H1 (cell line): ENCODE results near the gene SLC9A2. TPM values are rescaled to one million over a fixed set of nuclear protein-coding genes. Genes with fewer than 3 reads are reported as not detected.

Source experiments
- CTCF ChIA-PET: fragments of 300-600 bp; sonication (Branson Sonifier 250); formaldehyde crosslinking; loops from one replicate; lab custom pipeline; 2021; ENCODE audit not compliant: partially characterized antibody; lab: Charles Lee
- POLR2A ChIA-PET: fragments of 300-600 bp; sonication (Branson Sonifier 250); formaldehyde crosslinking; loops from one replicate; lab custom pipeline; 2021; ENCODE audit warnings: inconsistent platforms; ENCODE audit not compliant: partially characterized antibody; lab: Charles Lee
- DNase-seq, 2 experiments: peaks; one replicate each; pipeline versions ENCODE4 v3.0.0 to v3.0.0-alpha.2; 2010 to 2022; ENCODE audit warnings: low spot score in 2 of 2, low read depth in 1 of 2, mixed read lengths in 1 of 2
- FAIRE-seq: peaks from 2 replicates; lab custom pipeline; 2011; peaks lifted over from hg19 to GRCh38; lab: Jason Lieb, UNC
- H2AFZ ChIP-seq: 2 replicates; pipeline ENCODE4 v1.8.1; 2012; ENCODE audit warnings: low read length, inconsistent platforms
- H2AK5ac ChIP-seq: 2 replicates; pipeline ENCODE4 v1.6.1; 2013; ENCODE audit warnings: low read depth, low read length
- H2BK120ac ChIP-seq: replicated peaks from 2 replicates; pipeline ENCODE3; 2013; ENCODE audit warnings: low read depth, low read length, inconsistent platforms
- H2BK12ac ChIP-seq: 2 replicates; pipeline ENCODE4 v1.6.1; 2013; ENCODE audit warnings: low read depth, low read length
- H2BK15ac ChIP-seq: 2 replicates; pipeline ENCODE4 v1.6.1; 2013; ENCODE audit warnings: low read length
- H2BK20ac ChIP-seq: 2 replicates; pipeline ENCODE4 v1.6.1; 2013; ENCODE audit warnings: low read length
- H2BK5ac ChIP-seq: 2 replicates; pipeline ENCODE4 v1.6.1; 2013; ENCODE audit warnings: low read depth, low read length
- H3K14ac ChIP-seq: 2 replicates; pipeline ENCODE4 v1.6.1; 2013; ENCODE audit warnings: inconsistent platforms; ENCODE audit not compliant: insufficient read length
- H3K18ac ChIP-seq: 2 replicates; pipeline ENCODE4 v1.6.1; 2013; ENCODE audit warnings: low read length; ENCODE audit errors: extremely low read depth
- H3K23ac ChIP-seq: 2 replicates; pipeline ENCODE4 v1.6.1; 2013; ENCODE audit warnings: inconsistent platforms; ENCODE audit not compliant: insufficient read length
- H3K23me2 ChIP-seq: 2 replicates; pipeline ENCODE4 v1.6.1; 2013; ENCODE audit warnings: low read depth, low read length
- H3K27ac ChIP-seq: 2 replicates; pipeline ENCODE4 v1.6.1; 2011; ENCODE audit warnings: low read depth, low read length, inconsistent platforms
- H3K27me3 ChIP-seq, 4 experiments: replicated peaks in 1 of 4; 1 replicate in 1 of 4; 2 replicates in 3 of 4; pipeline versions ENCODE4 v1.6.1 to v1.8.1; 2011 to 2013; ENCODE audit warnings: low read length in 3 of 4, mild to moderate bottlenecking in 3 of 4, inconsistent platforms in 2 of 4, mixed read lengths in 2 of 4, moderate library complexity in 1 of 4; ENCODE audit not compliant: control insufficient read depth in 3 of 4, insufficient read depth in 3 of 4; ENCODE audit errors: extremely low read depth in 1 of 4
- H3K36me3 ChIP-seq, 4 experiments: 2 replicates each; pipeline versions ENCODE4 v1.6.1 to v1.8.1; 2011 to 2013; ENCODE audit warnings: mild to moderate bottlenecking in 4 of 4, low read length in 3 of 4, moderate library complexity in 2 of 4, control low read depth in 1 of 4, inconsistent platforms in 1 of 4; ENCODE audit not compliant: insufficient read depth in 4 of 4, control insufficient read depth in 2 of 4
- H3K4ac ChIP-seq: replicated peaks from 2 replicates; pipeline ENCODE3; 2013; ENCODE audit warnings: low read length, low read depth, mixed read lengths, inconsistent platforms; ENCODE audit not compliant: insufficient read length
- H3K4me1 ChIP-seq, 4 experiments: replicated peaks in 1 of 4; 1 replicate in 1 of 4; 2 replicates in 3 of 4; pipeline versions ENCODE4 v1.6.1 to v1.8.1; 2011 to 2013; ENCODE audit warnings: low read length in 3 of 4, inconsistent platforms in 2 of 4, mixed read lengths in 1 of 4; ENCODE audit not compliant: insufficient read depth in 4 of 4, control insufficient read depth in 3 of 4
- H3K4me2 ChIP-seq, 2 experiments: 2 replicates each; pipeline versions ENCODE4 v1.6.1 to v1.8.1; 2011 to 2013; ENCODE audit warnings: low read depth in 2 of 2, low read length in 2 of 2, control low read depth in 1 of 2, inconsistent platforms in 1 of 2, mild to moderate bottlenecking in 1 of 2; ENCODE audit not compliant: insufficient read depth in 1 of 2
- H3K4me3 ChIP-seq, 4 experiments: fragments of 200-600, 300-600 bp in 1 of 4; sonication (generic), shearing (Covaris generic), sonication (Bioruptor Twin) in 1 of 4; 2 replicates each; pipeline versions ENCODE4 v1.5.1 to v1.8.1; 2011 to 2016; ENCODE audit warnings: low read length in 4 of 4, low read depth in 3 of 4, control low read depth in 2 of 4, inconsistent platforms in 2 of 4, mild to moderate bottlenecking in 2 of 4, mixed read lengths in 1 of 4, moderate library complexity in 1 of 4; ENCODE audit not compliant: insufficient read depth in 2 of 4; ENCODE audit errors: extremely low read depth in 1 of 4
- H3K56ac ChIP-seq: replicated peaks from 2 replicates; pipeline ENCODE3; 2013; ENCODE audit warnings: low read depth, mild to moderate bottlenecking, mixed read lengths, low read length, inconsistent platforms; ENCODE audit not compliant: insufficient read length
- H3K79me1 ChIP-seq: 2 replicates; pipeline ENCODE4 v1.6.1; 2013; ENCODE audit warnings: low read depth, low read length, control low read depth
- H3K79me2 ChIP-seq, 2 experiments: 2 replicates each; pipeline versions ENCODE4 v1.6.1 to v1.8.1; 2012 to 2013; ENCODE audit warnings: low read length in 2 of 2, mild to moderate bottlenecking in 2 of 2, inconsistent platforms in 1 of 2; ENCODE audit not compliant: insufficient read depth in 2 of 2, control insufficient read depth in 1 of 2
- H3K9ac ChIP-seq, 4 experiments: replicated peaks in 1 of 4; 1 replicate in 1 of 4; 2 replicates in 3 of 4; pipeline versions ENCODE4 v1.6.1 to v1.8.1; 2011 to 2013; ENCODE audit warnings: low read depth in 3 of 4, low read length in 3 of 4, control low read depth in 2 of 4, mild to moderate bottlenecking in 2 of 4, moderate library complexity in 2 of 4, inconsistent platforms in 1 of 4; ENCODE audit errors: extremely low read depth in 1 of 4
- H3K9me3 ChIP-seq, 2 experiments: 2 replicates each; pipeline versions ENCODE4 v1.6.1 to v1.8.1; 2012 to 2013; ENCODE audit warnings: mild to moderate bottlenecking in 2 of 2, moderate library complexity in 2 of 2, control low read depth in 1 of 2, inconsistent platforms in 1 of 2, low read depth in 1 of 2, low read length in 1 of 2, mixed read lengths in 1 of 2; ENCODE audit not compliant: insufficient read depth in 2 of 2
- H4K20me1 ChIP-seq, 2 experiments: replicated peaks in 1 of 2; 2 replicates each; pipeline versions ENCODE3 to v1.8.1; 2011 to 2013; ENCODE audit warnings: inconsistent platforms in 2 of 2, low read length in 2 of 2, mild to moderate bottlenecking in 1 of 2; ENCODE audit not compliant: insufficient read depth in 2 of 2, control insufficient read depth in 1 of 2
- H4K5ac ChIP-seq: 2 replicates; pipeline ENCODE4 v1.6.1; 2013; ENCODE audit warnings: low read length, low read depth, mixed read lengths, inconsistent platforms; ENCODE audit not compliant: insufficient read length
- H4K8ac ChIP-seq: 2 replicates; pipeline ENCODE4 v1.8.0; 2013; ENCODE audit warnings: mild to moderate bottlenecking, moderate library complexity, low read length, inconsistent platforms; ENCODE audit not compliant: insufficient read depth; ENCODE audit errors: extremely low read depth
- H4K91ac ChIP-seq: replicated peaks from 2 replicates; pipeline ENCODE3; 2013; ENCODE audit warnings: low read length, mixed read lengths, inconsistent platforms; ENCODE audit not compliant: insufficient read length
- BRCA1 ChIP-seq: IDR thresholded peaks from 2 replicates; pipeline ENCODE4 v1.6.1; 2012; ENCODE audit warnings: low read depth, low read length, improper control_type of control experiment
- KDM1A ChIP-seq: fragments of 200-600, 300-600 bp; sonication (generic); IDR thresholded peaks from 2 replicates; pipeline ENCODE4 v1.7.1; 2016; ENCODE audit warnings: mild to moderate bottlenecking, low read length, borderline replicate concordance
- KDM4A ChIP-seq: IDR thresholded peaks from one replicate; pipeline ENCODE4 v1.7.1; 2012; ENCODE audit warnings: low read depth, mild to moderate bottlenecking, moderate library complexity, low read length, inconsistent platforms; ENCODE audit not compliant: severe bottlenecking
- RAD21 ChIP-seq, 2 experiments: IDR thresholded peaks in 1 of 2; conservative IDR thresholded peaks in 1 of 2; 2 replicates each; pipeline ENCODE4 v1.6.1; 2011; ENCODE audit warnings: low read depth in 2 of 2, low read length in 2 of 2, improper control_type of control experiment in 1 of 2, inconsistent platforms in 1 of 2, mild to moderate bottlenecking in 1 of 2, moderate library complexity in 1 of 2
- SUZ12 ChIP-seq: fragments of 200-600 bp; sonication (generic); IDR thresholded peaks from 2 replicates; pipeline ENCODE4 v1.6.1; 2012; ENCODE audit warnings: mild to moderate bottlenecking, inconsistent platforms, low read length, moderate library complexity, mixed read lengths
- USF2 ChIP-seq: IDR thresholded peaks from 2 replicates; pipeline ENCODE4 v1.6.1; 2011; ENCODE audit warnings: low read length, improper control_type of control experiment
- YY1 ChIP-seq: IDR thresholded peaks from 2 replicates; pipeline ENCODE4 v1.6.1; 2011; ENCODE audit warnings: low read depth, mild to moderate bottlenecking, low read length
- WGBS, 2 experiments: shearing (Covaris generic) in 1 of 2; methylation state at CpG; one replicate each; pipeline versions ENCODE4 v1.1.6 to v1.1.7; 2013 to 2015; ENCODE audit warnings: low lambda C conversion rate in 2 of 2, mixed read lengths in 2 of 2, inconsistent platforms in 1 of 2, low coverage in 1 of 2, missing lambda C conversion rate in 1 of 2; ENCODE audit not compliant: insufficient replicate concordance in 2 of 2, insufficient coverage in 1 of 2, insufficient read length in 1 of 2; ENCODE audit errors: extremely low coverage in 1 of 2, missing lambda C conversion rate in 1 of 2; 5-methylcytosine and 5-hydroxymethylcytosine counted together
- polyA plus RNA-seq, 7 experiments: library from polyadenylated mRNA; depleted of rRNA in 3 of 7; stranded (reverse) in 5 of 7; unstranded in 2 of 7; fragments of >200 nt in 5 of 7; fragments of 200-250 nt in 2 of 7; gene quantifications; 1 replicate in 5 of 7; 2 replicates in 1 of 7; 4 replicates in 1 of 7; pipeline versions ENCODE4 v1.2.1 to v1.2.3, GENCODE V29; 2011 to 2013; ENCODE audit warnings: missing spikeins in 2 of 7, mixed read lengths in 2 of 7
- total RNA-seq: library from RNA; stranded (reverse); fragmentation: NEBNext Ultra II Directional; extraction: Animal tissue kit (Norgen Biotek cat#: 25700); gene quantifications from 2 replicates; pipeline ENCODE4 v1.2.1, GENCODE V29; 2021

SLC9A2 gene
- total and polyA plus RNA-seq, 2 of the 8 experiments (the other 6 are each of a cell fraction or from before 2014, with no cell fraction given), result 0.06 to 0.13 TPM

GRCh38 chr2:102674836-102675235 is 55.5 kb downstream of the SLC9A2 start:
- no peak overlapping the region for H2BK20ac ChIP-seq
- no peaks in the 10 kb centered on the region for H3K9me3 ChIP-seq
- no peak overlapping the region for H2AK5ac ChIP-seq
- H3K56ac ChIP-seq, result no peak overlapping the region
- no peak overlapping the region for H3K27ac ChIP-seq
- H3K79me1 ChIP-seq, result no peaks in the 10 kb centered on the region
- no peaks in the 10 kb centered on the region for H3K36me3 ChIP-seq
- H3K14ac ChIP-seq, result no peak overlapping the region
- no peak overlapping the region for H2BK15ac ChIP-seq
- 96% methylated on average over 4 of the region's 4 CpGs; no CpG with 5 or more reads in 1 of the 2 experiments for WGBS, 2 experiments
- no peaks in the 10 kb centered on the region for H3K4me1 ChIP-seq
- H3K27me3 ChIP-seq, result no peaks in the 10 kb centered on the region
- no peak for TF ChIP-seq BRCA1
- TF ChIP-seq YY1, result no peak
- TF ChIP-seq SUZ12, result no peak
- TF ChIP-seq KDM4A, result no peak
- TF ChIP-seq USF2, result peak; percentile 38; the same call in 1 of the 2 replicates
- no peak for TF ChIP-seq KDM1A
- no peak for TF ChIP-seq RAD21 (IDR thresholded peaks at IDR 0.05 in 1 of 2, conservative IDR thresholded peaks at IDR 0.05 in 1 of 2; ENCODE audit: low read depth in 2 of 2, low read length in 2 of 2)
- no peak overlapping the region for H3K4ac ChIP-seq
- no peak overlapping the region for H2BK5ac ChIP-seq
- H4K20me1 ChIP-seq, result no peaks in the 10 kb centered on the region
- no peak overlapping the region for H3K4me3 ChIP-seq
- H4K5ac ChIP-seq, result no peak overlapping the region
- H2AFZ ChIP-seq, result 0 out of 2 replicates have a peak overlapping the region, but pooled peaks have one; percentile 3
- FAIRE-seq (no peak), DNase-seq (no peak)
- POLR2A ChIA-PET, result no interaction called here
- no peak overlapping the region for H3K9ac ChIP-seq
- no peak overlapping the region for H2BK120ac ChIP-seq
- H4K91ac ChIP-seq, result no peak overlapping the region
- H3K79me2 ChIP-seq, result no peaks in the 10 kb centered on the region
- H4K8ac ChIP-seq, result no peak overlapping the region
- no peak overlapping the region for H2BK12ac ChIP-seq
- H3K18ac ChIP-seq, result no peak overlapping the region
- no peak overlapping the region for H3K23ac ChIP-seq
- no peak overlapping the region for H3K4me2 ChIP-seq
- H3K23me2 ChIP-seq, result no peaks in the 10 kb centered on the region
- CTCF ChIA-PET, result interaction anchor here (1.1 to 1.3 kb wide), 2 partner anchors 59 to 79 kb away, joined by 3 to 4 read pairs; no protein-coding TSS in a partner anchor
